Panc1 (cell line): ENCODE data around the gene KMT2A. TPM values are rescaled to one million over a fixed set of nuclear protein-coding genes. Genes with fewer than 3 reads are reported as not detected.

Experiments used
- ATAC-seq: fragments of 200-7000 bp; cut with Tn5 transposase; 2 replicates; pipeline ENCODE4 v1.9.1; 2020; ENCODE audit warnings: mild to moderate bottlenecking, moderate library complexity
- BruUV-seq: library from RNA; stranded (reverse); fragments of 400-500 nt; replicated peaks from 2 replicates; lab custom pipeline; 2021; lab: Mats Ljungman, UMichigan
- CTCF ChIA-PET: fragments of 300-600 bp; sonication (Branson Sonifier 250); formaldehyde crosslinking; loops from one replicate; lab custom pipeline; 2022; ENCODE audit warnings: antibody characterized with exemption; lab: Charles Lee
- POLR2A ChIA-PET: fragments of 300-600 bp; sonication (Branson Sonifier 250); formaldehyde crosslinking; loops from one replicate; lab custom pipeline; 2022; ENCODE audit warnings: antibody characterized with exemption; lab: Charles Lee
- DNase-seq: peaks from one replicate; pipeline ENCODE4 v3.0.0-alpha.2; 2010; ENCODE audit warnings: low read depth, low spot score
- H3K27ac ChIP-seq: 2 replicates; pipeline ENCODE4 v1.5.1; 2011; ENCODE audit warnings: mild to moderate bottlenecking, low read length, inconsistent platforms
- H3K27me3 ChIP-seq: fragments of 200-500 bp; sonication (Bioruptor generic); 2 replicates; pipeline ENCODE4 v1.6.0; 2014; ENCODE audit warnings: low read length, inconsistent platforms; ENCODE audit not compliant: control insufficient read depth, insufficient read depth
- H3K36me3 ChIP-seq: fragments of 200-500 bp; sonication (Bioruptor generic); 2 replicates; pipeline ENCODE4 v1.5.1; 2014; ENCODE audit warnings: inconsistent platforms, mild to moderate bottlenecking, low read length, moderate library complexity; ENCODE audit not compliant: control insufficient read depth, insufficient read depth
- H3K4me1 ChIP-seq: 2 replicates; pipeline ENCODE4 v1.5.1; 2011; ENCODE audit warnings: inconsistent platforms, mild to moderate bottlenecking, low read length, moderate library complexity; ENCODE audit not compliant: control insufficient read depth, insufficient read depth
- H3K4me3 ChIP-seq, 2 experiments: 2 replicates each; pipeline ENCODE4 v1.5.1; 2011 to 2012; ENCODE audit warnings: low read depth in 2 of 2, low read length in 2 of 2, mild to moderate bottlenecking in 2 of 2, inconsistent platforms in 1 of 2, moderate library complexity in 1 of 2
- H3K9me3 ChIP-seq: fragments of 200-500 bp; sonication (Bioruptor generic); 2 replicates; pipeline ENCODE4 v1.5.1; 2014; ENCODE audit warnings: low read depth, mild to moderate bottlenecking, inconsistent platforms, low read length, moderate library complexity; ENCODE audit not compliant: control insufficient read depth, insufficient read depth
- CTCF ChIP-seq: fragments of 450-650 bp; IDR thresholded peaks from 2 replicates; pipeline ENCODE4 v1.5.1; 2017; ENCODE audit warnings: mild to moderate bottlenecking
- POLR2AphosphoS5 ChIP-seq: IDR thresholded peaks from 2 replicates; pipeline ENCODE4 v1.6.1; 2012; ENCODE audit warnings: mild to moderate bottlenecking, low read depth, low read length, moderate library complexity
- REST ChIP-seq, 2 experiments: IDR thresholded peaks; 2 replicates each; pipeline ENCODE4 v1.6.1; 2011 to 2012; ENCODE audit warnings: low read depth in 2 of 2, control low read depth in 1 of 2, low read length in 1 of 2, mild to moderate bottlenecking in 1 of 2, moderate library complexity in 1 of 2; ENCODE audit not compliant: insufficient read depth in 1 of 2
- SIN3A ChIP-seq: IDR thresholded peaks from 2 replicates; pipeline ENCODE4 v1.6.1; 2012; ENCODE audit warnings: low read depth, mild to moderate bottlenecking, low read length, moderate library complexity, borderline replicate concordance; ENCODE audit not compliant: insufficient read depth
- TCF7L2 ChIP-seq: IDR thresholded peaks from 2 replicates; pipeline ENCODE4 v1.6.1; 2011; ENCODE audit warnings: mild to moderate bottlenecking, low read depth, low read length, inconsistent platforms
- in situ Hi-C: cut with HindIII; loops from 2 replicates; pipeline ENCODE4 v1.10.0; 2016; ENCODE audit warnings: low sequenced_read_pairs, low pct_unique_long_range_greater_than_20kb
- intact Hi-C: fragments of 100-400 bp; cut with micrococcal nuclease; formaldehyde crosslinking; loops from one replicate; pipeline ENCODE4 v1.10.0; 2022; ENCODE audit not compliant: unreplicated experiment
- total RNA-seq: library from RNA; stranded (reverse); gene quantifications from one replicate; pipeline ENCODE4 v1.2.1, GENCODE V29; 2021; ENCODE audit not compliant: unreplicated experiment

Gene KMT2A
- total RNA-seq, 1 experiment from 2014 or later: 139 TPM

- no peak for ATAC-seq
- intact Hi-C loops: no loop called here
- CTCF ChIA-PET: no interaction called here
- Histone ChIP-seq H3K27me3 (no peaks in the 10 kb centered on the region), H3K9me3 (no peaks in the 10 kb centered on the region), H3K4me1 (peaks cover 21% of the 10 kb centered on the region), H3K4me3 (no peak within 1 kb of the TSS), H3K27ac (no peak within 1 kb of the TSS), H3K36me3 (peaks cover 16% of the 10 kb centered on the region)
- TF ChIP-seq CTCF (no peak), REST (IDR thresholded peaks at IDR 0.05; ENCODE audit: insufficient read depth in 1 of 2, low read depth in 2 of 2, low read length in 1 of 2) (no peak), POLR2AphosphoS5 (no peak; the same call in 1 of the 2 replicates), SIN3A (no peak), TCF7L2 (no peak)
- in situ Hi-C loops: loop anchor here (5.0 kb wide), 1 partner anchor 50 kb away; no protein-coding TSS in a partner anchor
- POLR2A ChIA-PET: no interaction called here
- no peak for DNase-seq
- BruUV-seq: no TSS peak
Measured at GRCh38 chr11:118527109-118527508, 90.8 kb downstream of the KMT2A start, which contains the start of gene TTC36. Gene TTC36 (plus strand): TSS chr11:118527474. CDS start chr11:118527495, 21 bp downstream.

- H3K36me3 ChIP-seq: peaks cover 7% of the 10 kb centered on the region; the same call in 1 of the 2 replicates
- H3K9me3 ChIP-seq: no peaks in the 10 kb centered on the region
- in situ Hi-C loops (loop anchor here (5.0 kb wide), 1 partner anchor 49 kb away; no protein-coding TSS in a partner anchor), intact Hi-C loops (no loop called here)
- H3K4me3 ChIP-seq: no peak overlapping the region
- ChIA-PET CTCF (no interaction called here), POLR2A (no interaction called here)
- no peaks in the 10 kb centered on the region for H3K27me3 ChIP-seq
- no TSS peak for BruUV-seq
- DNase-seq: no peak
- no peak for ATAC-seq
- no peak for TF ChIP-seq CTCF
- no peak for TF ChIP-seq POLR2AphosphoS5
- TF ChIP-seq SIN3A: no peak
- no peak for TF ChIP-seq TCF7L2
- TF ChIP-seq REST (IDR thresholded peaks at IDR 0.05; ENCODE audit: insufficient read depth in 1 of 2, low read depth in 2 of 2, low read length in 1 of 2): no peak
- H3K4me1 ChIP-seq: peaks cover 21% of the 10 kb centered on the region
- no peak overlapping the region for H3K27ac ChIP-seq
Measured at GRCh38 chr11:118528511-118528910, 92.2 kb downstream of the KMT2A start.
